ENCODE measurements around the gene AANAT.

DNA sequence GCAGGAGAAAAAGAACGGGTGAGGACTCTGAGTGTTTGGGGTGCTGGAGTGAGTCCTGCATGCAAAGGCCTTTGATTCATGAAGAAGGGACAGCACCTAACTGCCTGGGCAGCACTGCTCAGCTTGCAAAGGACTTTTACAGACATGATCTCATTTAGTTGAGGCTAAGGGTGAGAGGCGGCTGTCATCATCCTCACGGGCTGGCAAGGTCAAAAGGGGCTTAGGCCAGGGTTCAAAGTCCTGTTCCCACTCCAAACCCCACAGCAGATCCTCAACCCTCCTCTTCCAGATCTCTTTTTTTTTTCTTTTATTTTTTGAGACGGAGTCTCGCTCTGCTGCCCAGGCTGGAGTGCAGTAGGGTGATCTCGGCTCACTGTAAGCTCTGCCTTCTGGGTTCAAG, 29.1 kb downstream of the AANAT start:
- TF ChIP-seq ZNF423 (tag by site-specific recombination; IDR thresholded peaks at IDR 0.05): no peak
- no peak for TF ChIP-seq ZNF510 (tag by site-specific recombination; IDR thresholded peaks at IDR 0.05; ENCODE audit: insufficient replicate concordance)
- TF ChIP-seq SP7 (tag by site-specific recombination; IDR thresholded peaks at IDR 0.05): no peak
- no peak for TF ChIP-seq ZNF16 (tag by site-specific recombination; IDR thresholded peaks at IDR 0.05; ENCODE audit: low read depth)
- TF ChIP-seq, protein P1, sequence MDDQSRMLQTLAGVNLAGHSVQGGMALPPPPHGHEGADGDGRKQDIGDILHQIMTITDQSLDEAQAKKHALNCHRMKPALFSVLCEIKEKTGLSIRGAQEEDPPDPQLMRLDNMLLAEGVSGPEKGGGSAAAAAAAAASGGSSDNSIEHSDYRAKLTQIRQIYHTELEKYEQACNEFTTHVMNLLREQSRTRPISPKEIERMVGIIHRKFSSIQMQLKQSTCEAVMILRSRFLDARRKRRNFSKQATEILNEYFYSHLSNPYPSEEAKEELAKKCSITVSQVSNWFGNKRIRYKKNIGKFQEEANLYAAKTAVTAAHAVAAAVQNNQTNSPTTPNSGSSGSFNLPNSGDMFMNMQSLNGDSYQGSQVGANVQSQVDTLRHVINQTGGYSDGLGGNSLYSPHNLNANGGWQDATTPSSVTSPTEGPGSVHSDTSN (CRISPR knock-in tag; IDR thresholded peaks at IDR 0.05): no peak
- no peak for TF ChIP-seq ZNF585B (tag by site-specific recombination; IDR thresholded peaks at IDR 0.05)
- no peak for TF ChIP-seq GLIS2 (tag by site-specific recombination; IDR thresholded peaks at IDR 0.05)
- TF ChIP-seq ZNF830 (tag by site-specific recombination; IDR thresholded peaks at IDR 0.05; ENCODE audit: low read depth): no peak
- TF ChIP-seq ZNF626 (tag by site-specific recombination; IDR thresholded peaks at IDR 0.05): no peak
- TF ChIP-seq SP2 (tag by site-specific recombination; IDR thresholded peaks at IDR 0.05): no peak
- TF ChIP-seq RBAK (tag by site-specific recombination; IDR thresholded peaks at IDR 0.05): no peak
- TF ChIP-seq ZNF302 (tag by site-specific recombination; IDR thresholded peaks at IDR 0.05; ENCODE audit: low read depth): no peak

Measured in HEK293 (cell line).